ENCODE results near the gene UBL5. TPM values are rescaled to one million over a fixed set of nuclear protein-coding genes. Genes with fewer than 3 reads are reported as not detected.

The UBL5 gene
- polyA plus RNA-seq, 1 of the 3 experiments (the other 2 are of a cell fraction): 2,602 TPM

- H4K20me1 ChIP-seq (ENCODE audit: insufficient read depth): no peaks in the 10 kb centered on the region; the same call in 1 of the 2 replicates
- CTCF ChIA-PET: no interaction called here
- no peaks in the 10 kb centered on the region for H3K9me3 ChIP-seq
- peaks cover 43% of the 10 kb centered on the region for H3K79me2 ChIP-seq (ENCODE audit: insufficient read depth)
- H3K9ac ChIP-seq: no peak overlapping the region
- peaks cover 0 to 5% of the 10 kb centered on the region in 2 experiments for H3K36me3 ChIP-seq (replicated peaks in 1 of 2; ENCODE audit: control insufficient read depth in 1 of 2, insufficient read depth in 2 of 2, low read length in 1 of 2)
- no peak overlapping the region for H2AFZ ChIP-seq (ENCODE audit: low read depth)
- TF ChIP-seq NFIC (IDR thresholded peaks at IDR 0.05; ENCODE audit: borderline replicate concordance) (no peak), ZBTB33 (IDR thresholded peaks at IDR 0.05; ENCODE audit: borderline replicate concordance, low read depth) (no peak), MXI1 (IDR thresholded peaks at IDR 0.05; ENCODE audit: low read depth, low read length) (no peak), RXRA (IDR thresholded peaks at IDR 0.05; ENCODE audit: borderline replicate concordance, low read depth) (no peak), EP300 (IDR thresholded peaks at IDR 0.05; ENCODE audit: borderline replicate concordance in 1 of 2, low read depth in 1 of 2, low read length in 1 of 2) (no peak), RCOR1 (IDR thresholded peaks at IDR 0.05; ENCODE audit: low read length) (no peak), TAF1 (IDR thresholded peaks at IDR 0.05; ENCODE audit: borderline replicate concordance, low read depth, low read length) (no peak), FOXJ3 (CRISPR knock-in tag; IDR thresholded peaks at IDR 0.05) (no peak), FOXM1 (IDR thresholded peaks at IDR 0.05; ENCODE audit: low read depth) (no peak), RAD21 (IDR thresholded peaks at IDR 0.05; ENCODE audit: low read length) (no peak), TCF12 (IDR thresholded peaks at IDR 0.05) (no peak), CHD2 (IDR thresholded peaks at IDR 0.05; ENCODE audit: low read length, partially characterized antibody) (no peak), NRF1 (IDR thresholded peaks at IDR 0.05; ENCODE audit: low read depth, low read length) (no peak), RFX5 (IDR thresholded peaks at IDR 0.05; ENCODE audit: low read length) (no peak), IRF3 (IDR thresholded peaks at IDR 0.05; ENCODE audit: low read depth, low read length) (no peak), FOSL2 (IDR thresholded peaks at IDR 0.05; ENCODE audit: borderline replicate concordance, low read depth) (no peak)
- TF ChIP-seq, protein P1, sequence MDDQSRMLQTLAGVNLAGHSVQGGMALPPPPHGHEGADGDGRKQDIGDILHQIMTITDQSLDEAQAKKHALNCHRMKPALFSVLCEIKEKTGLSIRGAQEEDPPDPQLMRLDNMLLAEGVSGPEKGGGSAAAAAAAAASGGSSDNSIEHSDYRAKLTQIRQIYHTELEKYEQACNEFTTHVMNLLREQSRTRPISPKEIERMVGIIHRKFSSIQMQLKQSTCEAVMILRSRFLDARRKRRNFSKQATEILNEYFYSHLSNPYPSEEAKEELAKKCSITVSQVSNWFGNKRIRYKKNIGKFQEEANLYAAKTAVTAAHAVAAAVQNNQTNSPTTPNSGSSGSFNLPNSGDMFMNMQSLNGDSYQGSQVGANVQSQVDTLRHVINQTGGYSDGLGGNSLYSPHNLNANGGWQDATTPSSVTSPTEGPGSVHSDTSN (IDR thresholded peaks at IDR 0.05): no peak
- H3K4me2 ChIP-seq: no peak overlapping the region
- no peaks in the 10 kb centered on the region for H3K9me2 ChIP-seq
- H3K27ac ChIP-seq (ENCODE audit: low read depth in 2 of 2, low read length in 1 of 2): no peak overlapping the region
- H3F3A ChIP-seq (replicated peaks; ENCODE audit: insufficient read depth): peaks cover 16% of the 10 kb centered on the region
- no peak overlapping the region for H3K4me3 ChIP-seq (ENCODE audit: low read depth in 2 of 2, low read length in 1 of 2)
- H3K4me1 ChIP-seq (ENCODE audit: control insufficient read depth in 1 of 2, insufficient read depth in 2 of 2, low read depth in 1 of 2, low read length in 1 of 2): peaks cover 0 to 11% of the 10 kb centered on the region in 2 experiments; a peak in 1 of 4 replicates
- no peaks in the 10 kb centered on the region for H3K27me3 ChIP-seq (ENCODE audit: insufficient read depth)
- WGBS (ENCODE audit: low lambda C conversion rate): 90% methylated on average over 5 of the region's 5 CpGs
- POLR2A ChIA-PET: no interaction called here
- DNase-seq: no peak
Measured at GRCh38 chr19:9823816-9824215, 3.9 kb upstream of the UBL5 start.
